ENCODE measurements around the gene RAD51B.

The RAD51B gene

DNA sequence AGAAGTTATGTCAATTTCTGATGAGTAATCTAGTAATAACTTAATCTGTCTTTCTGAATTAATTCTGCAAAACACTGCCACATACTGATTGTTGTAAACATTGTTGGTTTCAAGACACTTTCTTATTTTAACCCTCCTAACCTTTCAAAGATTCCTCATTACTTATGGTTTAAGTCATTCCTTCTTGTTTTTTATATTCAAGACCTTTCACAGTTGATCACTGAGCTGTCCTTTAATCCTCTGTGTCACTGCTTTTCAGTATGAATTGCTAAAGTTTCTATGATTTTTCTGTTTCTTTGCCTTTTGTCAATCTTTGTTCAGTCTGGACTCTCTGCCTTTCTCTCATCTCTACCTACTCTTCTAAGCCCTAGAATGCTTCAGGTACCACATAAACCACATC, 164.7 kb downstream of the RAD51B start:
- peak; percentile 27 for DNase-seq (ENCODE audit: low read depth)

- DNase-seq (ENCODE audit: low read depth), result peak; percentile 87
Observed at GRCh38 chr14:67986131-67986841, 166.7 kb downstream of the RAD51B start.

DNA sequence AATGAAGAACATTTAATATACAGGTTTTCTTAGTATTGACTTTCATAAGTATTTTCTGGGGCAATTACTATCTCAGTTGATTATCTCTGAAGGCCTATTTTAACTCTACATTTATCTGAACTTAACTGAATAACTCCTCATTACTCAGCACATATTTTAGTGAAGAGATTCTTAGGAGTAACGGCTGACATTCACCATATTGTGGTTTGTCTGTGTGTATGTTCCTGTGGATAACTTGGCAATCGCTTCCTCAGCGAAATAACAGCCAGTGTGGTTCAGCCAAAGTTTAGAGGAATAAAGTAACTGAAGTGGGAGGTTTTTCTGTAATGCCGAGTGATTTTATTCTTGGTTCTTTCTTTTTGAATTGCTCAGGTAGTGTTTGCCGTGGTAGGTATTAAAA, 168.0 kb downstream of the RAD51B start:
- DNase-seq (ENCODE audit: low read depth), result peak; percentile 98

GRCh38 chr14:67988210-67988609, 168.6 kb downstream of the RAD51B start:
- peak; percentile 42 for DNase-seq (ENCODE audit: low read depth)

GRCh38 chr14:67990576-67990975, 171.0 kb downstream of the RAD51B start:
- no peak for DNase-seq (ENCODE audit: low read depth)

- DNase-seq (ENCODE audit: low read depth), result no peak
Observed at GRCh38 chr14:67994531-67994930, 175.0 kb downstream of the RAD51B start.

- DNase-seq (ENCODE audit: low read depth), result no peak
Observed at GRCh38 chr14:67996235-67996634, 176.7 kb downstream of the RAD51B start.

GRCh38 chr14:67998834-67999233, 179.3 kb downstream of the RAD51B start:
- no peak for DNase-seq (ENCODE audit: low read depth)

- peak; percentile 70 for DNase-seq (ENCODE audit: low read depth)
Observed at GRCh38 chr14:67999290-67999689, 179.7 kb downstream of the RAD51B start.

DNA sequence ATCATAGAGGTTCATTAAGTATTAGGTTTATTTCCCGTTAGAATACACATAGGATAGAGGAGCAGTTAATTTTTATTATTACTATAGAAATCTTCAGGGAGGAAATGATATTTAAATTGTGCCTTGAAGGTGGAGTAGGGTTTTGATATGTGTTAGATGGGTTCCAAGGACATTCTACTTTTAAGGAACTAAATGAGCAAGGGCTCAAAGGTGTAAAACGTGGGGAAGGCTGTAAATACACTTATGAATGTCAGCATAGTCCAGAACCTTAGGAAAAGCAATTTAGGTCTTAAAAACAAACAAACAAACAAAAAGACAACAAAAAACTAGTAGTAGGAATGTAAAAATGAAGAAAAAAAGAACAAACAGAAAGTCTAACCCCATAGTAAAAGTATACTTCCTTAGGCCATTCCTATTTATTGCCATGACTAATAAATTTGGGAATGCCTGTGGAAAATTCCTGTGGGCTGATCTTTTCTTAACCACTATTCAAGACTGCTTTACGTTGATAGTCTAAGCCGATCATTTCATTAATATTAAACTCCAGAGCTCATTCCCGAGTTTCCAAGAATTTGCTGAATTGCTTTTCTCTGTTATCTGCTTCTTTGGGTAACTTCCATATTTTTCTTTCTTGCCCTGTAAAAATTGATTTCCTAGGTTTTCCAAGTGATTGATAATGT, 180.3 kb downstream of the RAD51B start:
- peak; percentile 69 for DNase-seq (ENCODE audit: low read depth)

GRCh38 chr14:68000511-68000910, 180.9 kb downstream of the RAD51B start:
- no peak for DNase-seq (ENCODE audit: low read depth)

GRCh38 chr14:68008491-68008890, 188.9 kb downstream of the RAD51B start:
- DNase-seq (ENCODE audit: low read depth), result no peak

DNA sequence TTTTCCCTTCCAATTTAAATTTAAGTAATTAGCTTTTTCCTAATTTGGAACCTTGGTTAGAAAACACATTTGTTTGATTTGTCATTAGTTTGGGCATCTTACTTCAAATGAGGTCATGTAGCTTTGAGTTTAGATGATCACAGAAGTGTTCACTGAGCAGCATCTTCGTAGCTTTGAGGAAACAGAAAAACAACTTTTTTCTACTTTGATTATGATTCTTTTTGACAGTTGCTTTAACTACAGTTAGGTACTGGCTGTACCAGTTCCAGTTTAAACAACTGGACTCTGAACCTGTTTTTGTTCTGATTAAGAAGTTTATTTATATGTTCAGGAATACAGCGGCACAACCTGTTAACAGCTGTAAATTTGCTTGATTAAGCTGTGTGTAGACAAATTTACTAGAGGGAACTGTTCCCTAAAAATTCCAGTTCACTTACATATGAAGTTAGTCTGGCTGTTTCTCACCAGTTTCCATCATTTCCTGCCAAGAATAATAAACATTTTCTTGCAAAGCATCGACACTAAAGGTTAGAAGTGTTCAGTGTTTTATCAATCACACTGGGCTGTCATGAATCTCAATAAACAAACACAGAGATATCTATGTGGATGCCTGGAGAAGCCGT, 191.9 kb downstream of the RAD51B start:
- peak; percentile 91 for DNase-seq (ENCODE audit: low read depth)

DNA sequence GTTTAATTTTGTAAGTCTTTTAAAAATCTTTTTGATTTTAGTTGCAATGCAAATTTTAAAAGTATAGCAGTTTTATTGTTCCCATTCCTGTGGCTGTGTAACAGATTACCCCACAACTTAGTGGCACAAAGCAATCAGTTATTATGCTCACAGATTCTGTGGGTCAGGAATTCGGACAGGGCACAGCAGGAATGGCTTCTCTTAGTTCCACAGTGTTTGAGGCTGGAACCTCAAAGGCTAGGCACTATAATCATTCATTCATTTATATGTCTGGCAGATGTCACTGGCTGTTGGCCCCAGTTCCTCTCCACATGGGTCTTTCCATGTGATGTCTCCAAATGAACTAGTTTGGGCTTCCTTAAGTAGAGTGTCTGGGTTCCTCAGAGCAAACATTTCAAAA, 193.3 kb downstream of the RAD51B start:
- no peak for DNase-seq (ENCODE audit: low read depth)

- no peak for DNase-seq (ENCODE audit: low read depth)
Observed at GRCh38 chr14:68013326-68013725, 193.7 kb downstream of the RAD51B start.

GRCh38 chr14:68014771-68015170, 195.2 kb downstream of the RAD51B start:
- no peak for DNase-seq (ENCODE audit: low read depth)

GRCh38 chr14:68015356-68016254, 196.0 kb downstream of the RAD51B start:
- DNase-seq (ENCODE audit: low read depth), result peak; percentile 57

DNA sequence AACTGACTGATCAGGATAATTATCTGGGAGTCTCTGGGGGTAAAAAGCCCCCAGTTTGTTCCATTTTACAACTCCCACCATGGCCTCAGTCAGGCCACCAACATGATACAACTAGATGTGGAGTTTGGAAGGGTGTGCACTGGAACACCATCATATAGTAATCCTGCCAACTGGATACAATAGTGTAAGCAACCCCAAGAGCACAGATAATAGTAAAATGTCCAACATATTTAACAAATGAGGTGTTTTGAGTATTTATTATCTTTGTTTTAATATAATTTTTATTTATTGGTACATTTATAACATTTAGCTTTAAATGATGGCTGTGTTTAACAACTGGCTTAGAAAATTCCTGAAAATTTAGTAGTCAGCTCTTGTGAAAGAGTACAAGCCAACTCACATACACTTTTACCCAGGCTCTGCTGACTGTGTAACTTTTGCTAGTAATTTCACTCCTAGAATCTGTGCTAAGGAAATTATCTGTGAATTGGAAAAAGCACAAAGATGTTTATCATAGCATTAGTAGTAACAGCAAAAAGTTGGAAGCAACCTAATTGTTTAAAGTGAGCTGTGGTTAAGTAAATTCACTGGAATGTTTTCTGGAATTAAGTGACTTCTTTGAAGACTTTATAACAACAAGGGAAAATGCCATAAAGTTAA, 196.8 kb downstream of the RAD51B start:
- peak; percentile 73 for DNase-seq (ENCODE audit: low read depth)

GRCh38 chr14:68018598-68018997, 199.0 kb downstream of the RAD51B start:
- DNase-seq (ENCODE audit: low read depth), result no peak

DNA sequence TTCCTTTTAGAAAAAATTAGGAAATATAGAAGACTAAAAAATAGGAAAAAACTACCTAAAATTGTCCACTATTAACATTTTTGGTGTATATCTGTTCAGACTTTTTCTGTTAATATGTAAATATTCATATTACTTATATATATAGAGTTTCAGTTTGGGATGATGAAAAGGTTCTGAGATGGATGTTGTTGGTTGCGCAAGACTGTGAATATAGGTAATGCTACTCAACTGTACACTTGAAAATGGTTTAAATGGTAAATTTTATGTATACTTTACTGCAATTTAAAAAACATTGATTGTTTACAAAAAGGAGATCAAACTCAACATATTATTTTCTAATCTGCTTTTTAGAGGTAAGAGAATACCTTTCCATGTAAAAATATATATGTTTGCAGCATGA, 200.9 kb downstream of the RAD51B start:
- no peak for DNase-seq (ENCODE audit: low read depth)

- DNase-seq (ENCODE audit: low read depth), result no peak
Observed at GRCh38 chr14:68020999-68021663, 201.6 kb downstream of the RAD51B start.

Measured in iris pigment epithelial cell (primary cell).